OCI-LY1 (cell line): ENCODE results near the gene TLK1.
A peak's percentile ranks its signal among the peaks of the same experiment; 100 is the strongest.

ENCODE experiments used
- H2AFZ ChIP-seq: fragments of 200-600 bp; sonication (generic), shearing (Covaris generic); 2 replicates; pipeline ENCODE4 v1.6.0; 2014; ENCODE audit warnings: antibody characterized with exemption, mild to moderate bottlenecking, low read length
- H3F3A ChIP-seq: fragments of 200-600 bp; sonication (generic), shearing (Covaris generic); 2 replicates; pipeline ENCODE4 v1.6.0; 2014; ENCODE audit warnings: mild to moderate bottlenecking, antibody characterized with exemption, low read length, moderate library complexity; ENCODE audit not compliant: insufficient read depth
- H3K27ac ChIP-seq: fragments of 200-600 bp; sonication (generic); 2 replicates; pipeline ENCODE4 v1.5.1; 2014; ENCODE audit warnings: low read length, mixed run types, mild to moderate bottlenecking, low read depth; ENCODE audit not compliant: poor library complexity, severe bottlenecking
- H3K27me3 ChIP-seq: fragments of 200-600 bp; sonication (generic); 2 replicates; pipeline ENCODE4 v1.6.0; 2014; ENCODE audit warnings: antibody characterized with exemption, mild to moderate bottlenecking, low read length, moderate library complexity; ENCODE audit not compliant: insufficient read depth
- H3K36me3 ChIP-seq: fragments of 200-600 bp; sonication (generic); 2 replicates; pipeline ENCODE4 v1.6.1; 2014; ENCODE audit warnings: mild to moderate bottlenecking, antibody characterized with exemption, low read length, moderate library complexity, mixed read lengths; ENCODE audit not compliant: insufficient read depth
- H3K4me1 ChIP-seq: fragments of 200-600 bp; sonication (generic); 2 replicates; pipeline ENCODE4 v1.5.1; 2014; ENCODE audit warnings: mild to moderate bottlenecking, low read length, moderate library complexity; ENCODE audit not compliant: insufficient read depth, severe bottlenecking
- H3K4me2 ChIP-seq: fragments of 200-600 bp; sonication (generic), shearing (Covaris generic); 2 replicates; pipeline ENCODE4 v1.6.1; 2014; ENCODE audit warnings: low read length
- H3K4me3 ChIP-seq: fragments of 200-600 bp; sonication (generic); 2 replicates; pipeline ENCODE4 v1.5.1; 2014; ENCODE audit warnings: low read length, low read depth, mild to moderate bottlenecking, mixed read lengths; ENCODE audit not compliant: poor library complexity, severe bottlenecking
- H3K79me2 ChIP-seq: fragments of 200-600 bp; shearing (Covaris generic); 2 replicates; pipeline ENCODE4 v1.6.1; 2016; ENCODE audit warnings: mixed run types, low read length, mixed read lengths; ENCODE audit not compliant: insufficient read depth
- H3K9ac ChIP-seq: fragments of 200-600 bp; sonication (generic), shearing (Covaris generic); 2 replicates; pipeline ENCODE4 v1.6.1; 2014; ENCODE audit warnings: mild to moderate bottlenecking, low read length, mixed read lengths
- H3K9me2 ChIP-seq: fragments of 200-600 bp; sonication (generic), shearing (Covaris generic); 2 replicates; pipeline ENCODE4 v1.6.1; 2014; ENCODE audit warnings: low read depth, mild to moderate bottlenecking, low read length, mixed read lengths
- H3K9me3 ChIP-seq: fragments of 200-600 bp; shearing (Covaris generic); 2 replicates; pipeline ENCODE4 v1.6.1; 2014; ENCODE audit warnings: low read length, mixed read lengths
- H4K20me1 ChIP-seq: fragments of 200-600 bp; sonication (generic), shearing (Covaris generic); 2 replicates; pipeline ENCODE4 v1.6.0; 2016; ENCODE audit warnings: mild to moderate bottlenecking, low read length; ENCODE audit not compliant: insufficient read depth
- EZH2 ChIP-seq: fragments of 200-600 bp; sonication (generic), shearing (Covaris generic); IDR thresholded peaks from 2 replicates; pipeline ENCODE4 v1.8.0; 2017; ENCODE audit warnings: borderline replicate concordance, mixed run types, mild to moderate bottlenecking, antibody characterized with exemption, low read length, moderate library complexity, mixed read lengths
- TF ChIP-seq, protein P1 (sequence below): fragments of 200-600 bp; sonication (generic), shearing (Covaris generic); IDR thresholded peaks from 2 replicates; pipeline ENCODE4 v1.5.1; 2017; ENCODE audit warnings: mild to moderate bottlenecking, antibody characterized with exemption, low read length, moderate library complexity, mixed read lengths

TLK1 gene

DNA sequence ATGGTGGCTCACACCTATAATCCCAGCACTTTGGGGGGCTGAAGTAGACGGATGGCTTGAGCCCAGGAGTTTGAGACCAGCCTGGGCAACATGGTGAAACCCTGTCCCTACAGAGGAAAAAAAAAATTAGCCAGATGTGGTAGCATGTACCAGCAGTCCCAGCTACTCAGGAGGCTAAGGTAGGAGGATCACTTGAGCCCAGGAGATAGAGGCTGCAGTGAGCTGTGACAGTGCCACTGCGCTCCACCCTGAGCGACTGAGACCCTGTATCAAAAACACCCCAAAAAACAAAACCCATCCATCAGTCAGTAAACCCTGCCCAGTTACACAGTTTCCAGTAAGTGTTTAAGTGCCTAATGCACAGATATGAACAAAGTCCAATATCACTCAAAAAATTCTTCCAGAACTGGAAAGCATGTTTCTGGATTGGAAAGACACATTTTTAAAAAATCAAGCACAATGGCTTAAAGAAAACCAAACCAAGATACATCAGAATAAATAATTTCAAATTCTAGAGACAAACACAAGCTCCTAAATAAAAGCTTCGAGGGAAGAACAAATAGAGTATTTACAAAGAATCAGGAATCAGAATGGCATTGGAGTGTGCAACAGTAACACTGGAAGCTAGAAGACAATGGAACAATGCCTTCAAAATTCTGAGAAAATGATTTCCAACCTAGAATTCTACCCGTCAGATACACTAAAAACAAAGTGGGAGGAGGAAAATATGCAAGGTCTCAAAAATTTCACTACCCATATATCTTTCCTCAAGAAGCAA, 72.4 kb downstream of the TLK1 start:
- Histone ChIP-seq H3K9me3 (no peaks in the 10 kb centered on the region), H3K36me3 (peaks cover 27% of the 10 kb centered on the region), H3K27me3 (no peaks in the 10 kb centered on the region), H3K4me3 (no peak overlapping the region), H3F3A (no peaks in the 10 kb centered on the region), H2AFZ (no peak overlapping the region), H3K27ac (peak overlapping the region; percentile 3), H3K4me2 (no peak overlapping the region), H4K20me1 (no peaks in the 10 kb centered on the region), H3K79me2 (peaks cover 92% of the 10 kb centered on the region), H3K4me1 (peaks cover 11% of the 10 kb centered on the region), H3K9me2 (no peaks in the 10 kb centered on the region), H3K9ac (no peak overlapping the region)
- TF ChIP-seq, protein P1, sequence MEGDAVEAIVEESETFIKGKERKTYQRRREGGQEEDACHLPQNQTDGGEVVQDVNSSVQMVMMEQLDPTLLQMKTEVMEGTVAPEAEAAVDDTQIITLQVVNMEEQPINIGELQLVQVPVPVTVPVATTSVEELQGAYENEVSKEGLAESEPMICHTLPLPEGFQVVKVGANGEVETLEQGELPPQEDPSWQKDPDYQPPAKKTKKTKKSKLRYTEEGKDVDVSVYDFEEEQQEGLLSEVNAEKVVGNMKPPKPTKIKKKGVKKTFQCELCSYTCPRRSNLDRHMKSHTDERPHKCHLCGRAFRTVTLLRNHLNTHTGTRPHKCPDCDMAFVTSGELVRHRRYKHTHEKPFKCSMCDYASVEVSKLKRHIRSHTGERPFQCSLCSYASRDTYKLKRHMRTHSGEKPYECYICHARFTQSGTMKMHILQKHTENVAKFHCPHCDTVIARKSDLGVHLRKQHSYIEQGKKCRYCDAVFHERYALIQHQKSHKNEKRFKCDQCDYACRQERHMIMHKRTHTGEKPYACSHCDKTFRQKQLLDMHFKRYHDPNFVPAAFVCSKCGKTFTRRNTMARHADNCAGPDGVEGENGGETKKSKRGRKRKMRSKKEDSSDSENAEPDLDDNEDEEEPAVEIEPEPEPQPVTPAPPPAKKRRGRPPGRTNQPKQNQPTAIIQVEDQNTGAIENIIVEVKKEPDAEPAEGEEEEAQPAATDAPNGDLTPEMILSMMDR: no peak
- TF ChIP-seq EZH2: no peak

DNA sequence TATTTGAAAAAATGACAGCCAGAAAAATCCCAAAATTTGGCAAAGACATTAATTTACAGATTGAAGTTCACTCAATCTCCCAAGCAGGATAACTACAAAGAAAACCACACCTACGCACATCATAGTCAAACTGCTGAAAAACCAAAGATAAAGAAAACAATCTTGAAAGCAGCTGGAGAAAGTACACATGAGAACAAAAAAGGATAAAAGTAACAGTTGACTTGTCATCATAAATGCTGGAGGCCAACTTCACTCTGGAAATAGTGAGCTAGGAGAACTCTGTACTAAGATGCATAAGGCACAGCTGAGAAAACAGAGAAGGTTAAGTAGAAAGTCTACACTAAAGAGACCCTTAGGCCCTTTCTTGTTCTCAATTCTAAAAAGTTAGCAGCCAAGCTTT, 73.1 kb downstream of the TLK1 start:
- Histone ChIP-seq H3K27ac (peak overlapping the region; percentile 3), H3K79me2 (peaks cover 92% of the 10 kb centered on the region), H3K9ac (no peak overlapping the region), H3K36me3 (peaks cover 27% of the 10 kb centered on the region), H2AFZ (no peak overlapping the region), H3K4me3 (no peak overlapping the region), H3F3A (no peaks in the 10 kb centered on the region), H3K4me2 (no peak overlapping the region), H3K4me1 (peaks cover 11% of the 10 kb centered on the region), H4K20me1 (no peaks in the 10 kb centered on the region), H3K27me3 (no peaks in the 10 kb centered on the region), H3K9me2 (no peaks in the 10 kb centered on the region), H3K9me3 (no peaks in the 10 kb centered on the region)
- no peak for TF ChIP-seq EZH2
- TF ChIP-seq, protein P1: no peak

DNA sequence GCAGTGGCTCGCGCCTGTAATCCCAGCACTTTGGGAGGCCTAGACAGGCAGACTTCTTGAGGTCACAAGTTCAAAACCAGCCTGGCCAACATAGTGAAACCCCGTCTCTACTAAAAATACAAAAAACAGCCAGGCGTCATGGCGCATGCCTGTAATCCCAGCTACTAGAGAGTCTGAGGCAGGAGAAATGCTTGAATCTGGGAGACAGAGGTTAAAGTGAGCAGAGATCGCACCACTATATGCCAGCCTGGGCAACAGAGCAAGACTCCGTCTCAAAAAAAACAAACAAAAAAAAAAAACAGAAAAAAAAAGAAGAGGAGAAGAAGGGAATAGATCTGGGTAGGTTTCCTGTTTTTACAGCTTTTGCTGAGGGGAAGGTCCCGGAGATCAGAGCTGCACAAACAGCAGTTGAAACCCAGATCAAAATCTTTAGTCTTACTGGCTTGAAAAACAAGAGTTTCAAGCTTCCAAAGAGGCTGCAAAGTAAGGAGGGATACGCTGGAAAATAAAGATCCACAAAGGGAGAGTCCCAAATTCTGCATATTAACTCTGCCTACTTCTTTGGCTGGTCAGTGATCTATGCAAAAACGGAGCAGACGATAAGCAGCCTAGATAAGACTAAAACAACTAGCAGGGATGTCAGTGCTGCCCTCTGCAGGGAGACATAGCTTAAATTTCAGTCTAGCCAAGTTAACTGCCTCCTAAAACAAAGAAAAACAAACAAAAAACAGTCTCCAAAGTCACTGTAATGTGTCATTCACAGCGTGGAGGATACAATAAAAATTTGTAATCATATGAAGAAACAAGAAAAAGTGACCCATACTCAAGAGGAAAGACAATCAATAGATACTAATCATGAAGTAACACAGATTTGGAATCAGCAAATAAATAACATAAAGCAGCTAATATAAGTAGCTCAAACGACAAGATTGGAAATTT, 74.1 kb downstream of the TLK1 start:
- peaks cover 11% of the 10 kb centered on the region for H3K4me1 ChIP-seq
- peaks cover 27% of the 10 kb centered on the region for H3K36me3 ChIP-seq
- H3K79me2 ChIP-seq: peaks cover 95% of the 10 kb centered on the region
- no peak overlapping the region for H3K4me3 ChIP-seq
- H3K4me2 ChIP-seq: peak overlapping the region; percentile 39
- TF ChIP-seq EZH2: no peak
- TF ChIP-seq, protein P1: peak; percentile 73
- H3K27me3 ChIP-seq: no peaks in the 10 kb centered on the region
- no peak overlapping the region for H3K27ac ChIP-seq
- H3K9me2 ChIP-seq: no peaks in the 10 kb centered on the region
- H3F3A ChIP-seq: no peaks in the 10 kb centered on the region
- no peak overlapping the region for H3K9ac ChIP-seq
- no peak overlapping the region for H2AFZ ChIP-seq
- H3K9me3 ChIP-seq: no peaks in the 10 kb centered on the region
- no peaks in the 10 kb centered on the region for H4K20me1 ChIP-seq
